ENCODE measurements around the gene FOXC2.
A peak's percentile ranks its signal among the peaks of the same experiment; 100 is the strongest.

FOXC2 gene

GRCh38 chr16:86566601-86566965 is at the start of gene FOXC2:
Gene FOXC2 (plus strand): TSS chr16:86566829. CDS start chr16:86567336, 507 bp downstream.
- no peak for DNase-seq (ENCODE audit: low spot score)

GRCh38 chr16:86517033-86517432 is 49.6 kb upstream of the FOXC2 start:
- no peak for DNase-seq (ENCODE audit: low spot score)

GRCh38 chr16:86517652-86518258 is 48.9 kb upstream of the FOXC2 start:
- DNase-seq (ENCODE audit: low spot score), result peak; percentile 66

- DNase-seq (ENCODE audit: low spot score), result no peak
These were observed 47.5 kb upstream of the FOXC2 start for GRCh38 chr16:86519007-86519648.

- peak; percentile 55 for DNase-seq (ENCODE audit: low spot score)
These were observed 46.8 kb upstream of the FOXC2 start for GRCh38 chr16:86519649-86520316.

- DNase-seq (ENCODE audit: low spot score), result no peak
These were observed 46.1 kb upstream of the FOXC2 start for GRCh38 chr16:86520317-86521210.

GRCh38 chr16:86521236-86522197 is 45.1 kb upstream of the FOXC2 start:
- DNase-seq (ENCODE audit: low spot score), result no peak

- no peak for DNase-seq (ENCODE audit: low spot score)
These were observed 44.0 kb upstream of the FOXC2 start for GRCh38 chr16:86522634-86523033.

GRCh38 chr16:86523166-86523740 is 43.4 kb upstream of the FOXC2 start:
- DNase-seq (ENCODE audit: low spot score), result no peak

- DNase-seq (ENCODE audit: low spot score), result no peak
These were observed 42.6 kb upstream of the FOXC2 start for GRCh38 chr16:86524029-86524428.

GRCh38 chr16:86525696-86526095 is 40.9 kb upstream of the FOXC2 start:
- DNase-seq (ENCODE audit: low spot score), result no peak

- DNase-seq (ENCODE audit: low spot score), result no peak
These were observed 39.3 kb upstream of the FOXC2 start for GRCh38 chr16:86527366-86527765.

- no peak for DNase-seq (ENCODE audit: low spot score)
These were observed 38.3 kb upstream of the FOXC2 start for GRCh38 chr16:86528061-86528929.

- peak; percentile 40 for DNase-seq (ENCODE audit: low spot score)
These were observed 37.5 kb upstream of the FOXC2 start for GRCh38 chr16:86529160-86529559.

GRCh38 chr16:86530251-86531190 is 36.1 kb upstream of the FOXC2 start:
- DNase-seq (ENCODE audit: low spot score), result no peak

- DNase-seq (ENCODE audit: low spot score), result no peak
These were observed 35.5 kb upstream of the FOXC2 start for GRCh38 chr16:86531191-86531545.

- no peak for DNase-seq (ENCODE audit: low spot score)
These were observed 34.7 kb upstream of the FOXC2 start for GRCh38 chr16:86531641-86532525.

- no peak for DNase-seq (ENCODE audit: low spot score)
These were observed 34.2 kb upstream of the FOXC2 start for GRCh38 chr16:86532526-86532815.

Measured in RKO (cell line).